Activated T-cell treated with anti-CD3 and anti-CD28 coated beads, Interleukin-2, amount 50 U/mL, for 48 hours (primary cell): Measurements from ENCODE around the gene MGME1.

Experiments used
- DNase-seq, 2 experiments: peaks; one replicate each; pipeline ENCODE4 v3.0.0-alpha.2; 2020

The MGME1 gene

GRCh38 chr20:17961587-17961940, 7.3 kb upstream of the MGME1 start:
- no peak for DNase-seq

- peak in 1 of 2 experiments; percentile 33 for DNase-seq
These were observed 5.5 kb upstream of the MGME1 start for GRCh38 chr20:17963114-17963897.

- DNase-seq = no peak
These were observed 4.7 kb upstream of the MGME1 start for GRCh38 chr20:17964073-17964472.

GRCh38 chr20:17964632-17965031, 4.2 kb upstream of the MGME1 start:
- no peak for DNase-seq

- DNase-seq = peak in 1 of 2 experiments; percentile 33
These were observed 3.6 kb upstream of the MGME1 start for GRCh38 chr20:17965042-17965697.

- DNase-seq = no peak
These were observed 2.1 kb upstream of the MGME1 start for GRCh38 chr20:17966432-17967310.

GRCh38 chr20:17967521-17968365, 1.1 kb upstream of the MGME1 start:
- DNase-seq = no peak

- DNase-seq = no peak
These were observed 563 bp downstream of the MGME1 start for GRCh38 chr20:17969278-17969883.

GRCh38 chr20:17969884-17970409, 1.1 kb downstream of the MGME1 start:
- peak; percentile 44 to 49 for DNase-seq

GRCh38 chr20:17971300-17972013, 2.6 kb downstream of the MGME1 start:
- DNase-seq = no peak

GRCh38 chr20:17972121-17972520, 3.3 kb downstream of the MGME1 start:
- no peak for DNase-seq

GRCh38 chr20:17976305-17976704, 7.5 kb downstream of the MGME1 start:
- no peak for DNase-seq

- DNase-seq = no peak
These were observed 16.7 kb downstream of the MGME1 start for GRCh38 chr20:17985388-17986018.

- DNase-seq = no peak
These were observed 19.2 kb downstream of the MGME1 start for GRCh38 chr20:17987988-17988387.

GRCh38 chr20:17990278-17990972, 21.6 kb downstream of the MGME1 start:
- no peak for DNase-seq

- peak; percentile 68 to 75 for DNase-seq
These were observed 23.4 kb downstream of the MGME1 start for GRCh38 chr20:17992224-17992637.

- DNase-seq = no peak
These were observed 24.2 kb downstream of the MGME1 start for GRCh38 chr20:17992847-17993513.

- peak in 1 of 2 experiments; percentile 14 for DNase-seq
These were observed 24.7 kb downstream of the MGME1 start for GRCh38 chr20:17993546-17993945.
